Measurements from ENCODE around the gene EVC2.

GRCh38 chr4:5686338-5686737 is 22.0 kb downstream of the EVC2 start:
- TF ChIP-seq ZFP36L1 (CRISPR knock-in tag; IDR thresholded peaks at IDR 0.05) (no peak), MXD4 (CRISPR knock-in tag; IDR thresholded peaks at IDR 0.05) (no peak), ZNF407 (CRISPR knock-in tag; IDR thresholded peaks at IDR 0.05; ENCODE audit: not compliant biosample characterization) (no peak), NR2C2 (CRISPR knock-in tag; IDR thresholded peaks at IDR 0.05; ENCODE audit: borderline replicate concordance) (no peak), YY1 (IDR thresholded peaks at IDR 0.05; ENCODE audit: insufficient read depth, insufficient replicate concordance, low read depth, low read length) (no peak), ZNF609 (CRISPR knock-in tag; IDR thresholded peaks at IDR 0.05; ENCODE audit: borderline replicate concordance) (no peak), ZFX (CRISPR knock-in tag; IDR thresholded peaks at IDR 0.05; ENCODE audit: low read depth) (no peak), ZSCAN22 (CRISPR knock-in tag; IDR thresholded peaks at IDR 0.05) (no peak)
